Fibroblast of lung (primary cell): ENCODE data around the gene FHOD3. TPM values are rescaled to one million over a fixed set of nuclear protein-coding genes. Genes with fewer than 3 reads are reported as not detected.

Experiments
- DNase-seq, 2 donors: peaks; one replicate each; pipeline versions ENCODE4 v3.0.0 to v3.0.0-alpha.2; 2010; ENCODE audit warnings: low read depth in 2 of 2
- H2AFZ ChIP-seq: 2 replicates; pipeline ENCODE4 v1.5.1; 2012; ENCODE audit warnings: low read length, control low read depth, inconsistent platforms
- H3K27ac ChIP-seq: 2 replicates; pipeline ENCODE4 v1.5.1; 2011; ENCODE audit warnings: low read length, control low read depth; ENCODE audit not compliant: insufficient read depth
- H3K27me3 ChIP-seq: 2 replicates; pipeline ENCODE4 v1.5.1; 2011; ENCODE audit warnings: mild to moderate bottlenecking, low read length; ENCODE audit not compliant: control insufficient read depth, insufficient read depth
- H3K36me3 ChIP-seq: 2 replicates; pipeline ENCODE4 v1.5.1; 2011; ENCODE audit warnings: low read length; ENCODE audit not compliant: control insufficient read depth, insufficient read depth
- H3K4me1 ChIP-seq: 2 replicates; pipeline ENCODE4 v1.5.1; 2011; ENCODE audit warnings: low read length; ENCODE audit not compliant: control insufficient read depth, insufficient read depth; ENCODE audit errors: extremely low read depth
- H3K4me2 ChIP-seq: 2 replicates; pipeline ENCODE4 v1.5.1; 2011; ENCODE audit warnings: low read length, control low read depth; ENCODE audit not compliant: insufficient read depth; ENCODE audit errors: extremely low read depth
- H3K4me3 ChIP-seq, 4 experiments: fragments of 200-600 bp in 1 of 4; sonication (generic) in 1 of 4; replicated peaks in 1 of 4; 2 replicates each; pipeline ENCODE4 v1.5.1; 2011 to 2016; ENCODE audit warnings: low read length in 4 of 4, low read depth in 3 of 4, mild to moderate bottlenecking in 3 of 4, control low read depth in 2 of 4, inconsistent platforms in 1 of 4, mixed read lengths in 1 of 4; ENCODE audit not compliant: insufficient read depth in 1 of 4; ENCODE audit errors: control extremely low read depth in 1 of 4
- H3K79me2 ChIP-seq: 2 replicates; pipeline ENCODE4 v1.5.1; 2012; ENCODE audit warnings: mild to moderate bottlenecking, low read length, inconsistent platforms; ENCODE audit not compliant: control insufficient read depth, insufficient read depth
- H3K9ac ChIP-seq: 2 replicates; pipeline ENCODE4 v1.5.1; 2011; ENCODE audit warnings: mild to moderate bottlenecking, low read length, control low read depth; ENCODE audit not compliant: insufficient read depth
- H3K9me3 ChIP-seq: 2 replicates; pipeline ENCODE4 v1.5.1; 2012; ENCODE audit warnings: low read depth, low read length; ENCODE audit not compliant: control insufficient read depth, insufficient read depth
- H4K20me1 ChIP-seq: 2 replicates; pipeline ENCODE4 v1.5.1; 2011; ENCODE audit warnings: low read length; ENCODE audit not compliant: control insufficient read depth, insufficient read depth; ENCODE audit errors: extremely low read depth
- CTCF ChIP-seq, 2 donors: IDR thresholded peaks in 1 of 2; conservative IDR thresholded peaks in 1 of 2; 1 replicate in 1 of 2; 2 replicates in 1 of 2; pipeline ENCODE4 v1.5.1; 2011 to 2012; ENCODE audit warnings: low read length in 2 of 2, control low read depth in 1 of 2, inconsistent platforms in 1 of 2, low read depth in 1 of 2, mild to moderate bottlenecking in 1 of 2
- EZH2 ChIP-seq: IDR thresholded peaks from 2 replicates; pipeline ENCODE4 v1.5.1; 2012; ENCODE audit warnings: low read length, control low read depth, mild to moderate bottlenecking; ENCODE audit errors: missing control alignments
- polyA plus RNA-seq, 2 donors: library from polyadenylated mRNA; depleted of rRNA in 1 of 2; stranded (reverse) in 1 of 2; unstranded in 1 of 2; fragments of >200 nt; gene quantifications; 2 replicates each; pipeline ENCODE4 v1.2.1, GENCODE V29; 2011 to 2012; ENCODE audit warnings: missing spikeins in 1 of 2
- total RNA-seq: library from RNA; depleted of rRNA; stranded (reverse); fragments of >200 nt; gene quantifications from 2 replicates; pipeline ENCODE4 v1.2.1, GENCODE V29; 2014

The FHOD3 gene
- total and polyA plus RNA-seq, 2 donors (not counting 1 experiment from before 2014, with no cell fraction given), result 16.1 to 28.2 TPM

- no peak for TF ChIP-seq EZH2
- TF ChIP-seq CTCF (conservative IDR thresholded peaks at IDR 0.05 in 1 of 2, IDR thresholded peaks at IDR 0.05 in 1 of 2; ENCODE audit: low read depth in 1 of 2, low read length in 2 of 2), result no peak
Observed at GRCh38 chr18:36757991-36758390, 460.5 kb downstream of the FHOD3 start.

GRCh38 chr18:36758623-36759022, 461.1 kb downstream of the FHOD3 start:
- no peaks in the 10 kb centered on the region for H3K27me3 ChIP-seq
- H3K9me3 ChIP-seq, result no peaks in the 10 kb centered on the region
- H3K4me1 ChIP-seq, result peaks cover 9% of the 10 kb centered on the region
- no peak overlapping the region for H3K9ac ChIP-seq
- DNase-seq, result no peak
- H4K20me1 ChIP-seq, result no peaks in the 10 kb centered on the region
- TF ChIP-seq EZH2 (no peak), CTCF (conservative IDR thresholded peaks at IDR 0.05 in 1 of 2, IDR thresholded peaks at IDR 0.05 in 1 of 2; ENCODE audit: low read depth in 1 of 2, low read length in 2 of 2) (no peak)
- no peak overlapping the region for H3K4me2 ChIP-seq
- H3K4me3 ChIP-seq, result no peak overlapping the region
- H3K79me2 ChIP-seq, result no peaks in the 10 kb centered on the region
- H3K27ac ChIP-seq, result no peak overlapping the region
- no peak overlapping the region for H2AFZ ChIP-seq
- H3K36me3 ChIP-seq, result no peaks in the 10 kb centered on the region

More at GRCh38 chr18:36757991-36758390, 460.5 kb downstream of the FHOD3 start:
- Histone ChIP-seq H3K9ac (no peak overlapping the region), H3K4me1 (peaks cover 9% of the 10 kb centered on the region), H3K36me3 (no peaks in the 10 kb centered on the region), H3K4me2 (no peak overlapping the region), H3K79me2 (no peaks in the 10 kb centered on the region), H3K27ac (no peak overlapping the region), H3K9me3 (no peaks in the 10 kb centered on the region), H2AFZ (no peak overlapping the region), H4K20me1 (no peaks in the 10 kb centered on the region), H3K27me3 (no peaks in the 10 kb centered on the region), H3K4me3 (no peak overlapping the region)
- peak in 1 of 2 donors; percentile 55 for DNase-seq

- H3K4me2 ChIP-seq, result no peak overlapping the region
- H3K27me3 ChIP-seq, result no peaks in the 10 kb centered on the region
- H4K20me1 ChIP-seq, result no peaks in the 10 kb centered on the region
- TF ChIP-seq EZH2 (no peak), CTCF (conservative IDR thresholded peaks at IDR 0.05 in 1 of 2, IDR thresholded peaks at IDR 0.05 in 1 of 2; ENCODE audit: low read depth in 1 of 2, low read length in 2 of 2) (no peak)
- no peak overlapping the region for H3K4me3 ChIP-seq
- H3K4me1 ChIP-seq, result peaks cover 9% of the 10 kb centered on the region
- no peak overlapping the region for H3K27ac ChIP-seq
- no peak overlapping the region for H3K9ac ChIP-seq
- DNase-seq, result no peak
- H3K36me3 ChIP-seq, result no peaks in the 10 kb centered on the region
- no peaks in the 10 kb centered on the region for H3K9me3 ChIP-seq
- no peak overlapping the region for H2AFZ ChIP-seq
- H3K79me2 ChIP-seq, result no peaks in the 10 kb centered on the region
Observed at GRCh38 chr18:36759167-36759776, 461.8 kb downstream of the FHOD3 start.
